ENCODE measurements around the gene ADARB2. TPM values are rescaled to one million over a fixed set of nuclear protein-coding genes. Genes with fewer than 3 reads are reported as not detected.

ADARB2 gene
- total RNA-seq, 4 donors from 2014 or later = 0.80 to 4.9 (median 2.3) TPM

GRCh38 chr10:1132584-1132983 lies 604.7 kb downstream of the ADARB2 start:
- in situ Hi-C loops (cut with MboI; ENCODE audit: low pct_ligation_motif_present in 1 of 4, low pct_unique_long_range_greater_than_20kb in 1 of 4, low sequenced_read_pairs in 3 of 4) (no loop called here), intact Hi-C loops (cut with DNase I; ENCODE audit: low total_unique reads) (no loop called here)
- H3K27ac ChIP-seq = no peak overlapping the region
- TF ChIP-seq POLR2AphosphoS5 (IDR thresholded peaks at IDR 0.05) (no peak), POLR2A (IDR thresholded peaks at IDR 0.05) (no peak), EP300 (IDR thresholded peaks at IDR 0.05; ENCODE audit: low read depth) (no peak)
- TF ChIP-seq, protein P1, sequence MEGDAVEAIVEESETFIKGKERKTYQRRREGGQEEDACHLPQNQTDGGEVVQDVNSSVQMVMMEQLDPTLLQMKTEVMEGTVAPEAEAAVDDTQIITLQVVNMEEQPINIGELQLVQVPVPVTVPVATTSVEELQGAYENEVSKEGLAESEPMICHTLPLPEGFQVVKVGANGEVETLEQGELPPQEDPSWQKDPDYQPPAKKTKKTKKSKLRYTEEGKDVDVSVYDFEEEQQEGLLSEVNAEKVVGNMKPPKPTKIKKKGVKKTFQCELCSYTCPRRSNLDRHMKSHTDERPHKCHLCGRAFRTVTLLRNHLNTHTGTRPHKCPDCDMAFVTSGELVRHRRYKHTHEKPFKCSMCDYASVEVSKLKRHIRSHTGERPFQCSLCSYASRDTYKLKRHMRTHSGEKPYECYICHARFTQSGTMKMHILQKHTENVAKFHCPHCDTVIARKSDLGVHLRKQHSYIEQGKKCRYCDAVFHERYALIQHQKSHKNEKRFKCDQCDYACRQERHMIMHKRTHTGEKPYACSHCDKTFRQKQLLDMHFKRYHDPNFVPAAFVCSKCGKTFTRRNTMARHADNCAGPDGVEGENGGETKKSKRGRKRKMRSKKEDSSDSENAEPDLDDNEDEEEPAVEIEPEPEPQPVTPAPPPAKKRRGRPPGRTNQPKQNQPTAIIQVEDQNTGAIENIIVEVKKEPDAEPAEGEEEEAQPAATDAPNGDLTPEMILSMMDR (IDR thresholded peaks at IDR 0.05) = no peak
- 80 to 86% methylated on average over 1 to 7 of the region's 10 CpGs for WGBS, 2 donors (ENCODE audit: low coverage in 1 of 2)
- H3K36me3 ChIP-seq = peaks cover 0 to 24% (median 9%) of the 10 kb centered on the region in 4 donors
- H3K9me3 ChIP-seq = no peaks in the 10 kb centered on the region
- peaks cover 0 to 8% (median 2%) of the 10 kb centered on the region in 4 donors for H3K4me1 ChIP-seq
- no peaks in the 10 kb centered on the region for H3K27me3 ChIP-seq
- DNase-seq = no peak
- H3K4me3 ChIP-seq = no peak overlapping the region

- H3K27ac ChIP-seq = no peak overlapping the region
- no peaks in the 10 kb centered on the region for H3K27me3 ChIP-seq
- H3K9me3 ChIP-seq = no peaks in the 10 kb centered on the region
- 96% methylated on average over 12 of the region's 12 CpGs; no CpG with 5 or more reads in 1 of the 2 donors for WGBS, 2 donors (ENCODE audit: low coverage in 1 of 2)
- no peak overlapping the region for H3K4me3 ChIP-seq
- DNase-seq = no peak
- intact Hi-C loops (cut with DNase I; ENCODE audit: low total_unique reads) = no loop called here
- H3K4me1 ChIP-seq = peaks cover 0 to 4% (median 1%) of the 10 kb centered on the region in 4 donors
- peaks cover 0 to 26% (median 12%) of the 10 kb centered on the region in 4 donors for H3K36me3 ChIP-seq
- in situ Hi-C loops (cut with MboI; ENCODE audit: low pct_ligation_motif_present in 1 of 4, low pct_unique_long_range_greater_than_20kb in 1 of 4, low sequenced_read_pairs in 3 of 4) = no loop called here
- TF ChIP-seq POLR2A (IDR thresholded peaks at IDR 0.05) (no peak), POLR2AphosphoS5 (IDR thresholded peaks at IDR 0.05) (no peak), EP300 (IDR thresholded peaks at IDR 0.05; ENCODE audit: low read depth) (no peak)
- TF ChIP-seq, protein P1 (IDR thresholded peaks at IDR 0.05) = no peak
These were observed 606.1 kb downstream of the ADARB2 start for GRCh38 chr10:1130995-1131790.

- Histone ChIP-seq H3K9me3 (no peaks in the 10 kb centered on the region), H3K27ac (no peak overlapping the region), H3K27me3 (no peaks in the 10 kb centered on the region), H3K4me1 (no peaks in the 10 kb centered on the region), H3K4me3 (no peak overlapping the region), H3K36me3 (peaks cover 0 to 31% (median 15%) of the 10 kb centered on the region in 4 donors)
- in situ Hi-C loops (cut with MboI; ENCODE audit: low pct_ligation_motif_present in 1 of 4, low pct_unique_long_range_greater_than_20kb in 1 of 4, low sequenced_read_pairs in 3 of 4) = no loop called here
- WGBS, 2 donors (ENCODE audit: low coverage in 1 of 2) = 80 to 96% methylated on average over 1 to 10 of the region's 10 CpGs
- no peak for DNase-seq
- intact Hi-C loops (cut with DNase I; ENCODE audit: low total_unique reads) = no loop called here
- TF ChIP-seq EP300 (IDR thresholded peaks at IDR 0.05; ENCODE audit: low read depth) (no peak), POLR2A (IDR thresholded peaks at IDR 0.05) (no peak), POLR2AphosphoS5 (IDR thresholded peaks at IDR 0.05) (no peak)
- TF ChIP-seq, protein P1 (IDR thresholded peaks at IDR 0.05) = no peak
These were observed 607.1 kb downstream of the ADARB2 start for GRCh38 chr10:1130226-1130625.

DNA sequence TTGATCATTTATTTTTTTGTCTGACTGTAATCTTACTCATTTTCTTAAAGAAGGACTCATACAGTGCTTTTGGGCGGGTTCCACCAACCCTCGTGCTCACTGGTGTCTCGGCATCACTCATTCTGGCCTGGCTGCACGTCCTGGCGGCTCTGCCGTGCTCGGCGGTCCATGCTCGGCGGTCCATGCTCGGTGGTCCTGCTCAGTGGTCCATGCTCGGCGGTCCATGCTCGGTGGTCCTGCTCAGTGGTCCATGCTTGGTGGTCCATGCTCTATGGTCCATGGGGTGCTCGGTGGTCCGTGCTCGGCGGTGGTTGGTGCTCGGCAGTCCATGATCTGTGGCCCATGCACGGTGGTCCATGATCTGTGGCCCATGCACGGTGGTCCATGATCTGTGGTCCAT lies 608.7 kb downstream of the ADARB2 start:
- Histone ChIP-seq H3K4me1 (no peaks in the 10 kb centered on the region), H3K27ac (no peak overlapping the region), H3K36me3 (peaks cover 0 to 42% (median 17%) of the 10 kb centered on the region in 4 donors), H3K4me3 (no peak overlapping the region), H3K27me3 (no peaks in the 10 kb centered on the region), H3K9me3 (no peaks in the 10 kb centered on the region)
- no peak for DNase-seq
- 95 to 98% methylated on average over 10 to 21 of the region's 21 CpGs for WGBS, 2 donors (ENCODE audit: low coverage in 1 of 2)
- TF ChIP-seq POLR2AphosphoS5 (IDR thresholded peaks at IDR 0.05) (no peak), EP300 (IDR thresholded peaks at IDR 0.05; ENCODE audit: low read depth) (no peak), POLR2A (IDR thresholded peaks at IDR 0.05) (no peak)
- TF ChIP-seq, protein P1 (IDR thresholded peaks at IDR 0.05) = no peak
- in situ Hi-C loops (cut with MboI; ENCODE audit: low pct_ligation_motif_present in 1 of 4, low pct_unique_long_range_greater_than_20kb in 1 of 4, low sequenced_read_pairs in 3 of 4) = no loop called here
- intact Hi-C loops (cut with DNase I; ENCODE audit: low total_unique reads) = no loop called here
